GM19455 (cell line): ENCODE measurements around the gene UBA3.

ENCODE experiments used
- ATAC-seq: cut with Tn5 transposase; IDR thresholded peaks from one replicate; pipeline ENCODE4 v1.9.1; 2021; ENCODE audit not compliant: unreplicated experiment

UBA3 gene

GRCh38 chr3:69102384-69102783, 22.2 kb upstream of the UBA3 start:
- no peak for ATAC-seq

GRCh38 chr3:69099576-69099975, 19.4 kb upstream of the UBA3 start:
- ATAC-seq, result no peak

GRCh38 chr3:69097407-69098086, 17.4 kb upstream of the UBA3 start:
- ATAC-seq, result no peak

- ATAC-seq, result no peak
These were observed 16.1 kb upstream of the UBA3 start for GRCh38 chr3:69096299-69096698.

- no peak for ATAC-seq
These were observed 15.5 kb upstream of the UBA3 start for GRCh38 chr3:69095636-69096035.

- ATAC-seq, result no peak
These were observed 14.5 kb upstream of the UBA3 start for GRCh38 chr3:69094467-69095205.

- peak; percentile 73 for ATAC-seq
These were observed 11.9 kb upstream of the UBA3 start for GRCh38 chr3:69092030-69092516.

GRCh38 chr3:69091389-69092029, 11.3 kb upstream of the UBA3 start:
- ATAC-seq, result no peak

GRCh38 chr3:69090021-69090420, 9.9 kb upstream of the UBA3 start:
- ATAC-seq, result no peak

- no peak for ATAC-seq
These were observed 7.9 kb upstream of the UBA3 start for GRCh38 chr3:69088063-69088462.

GRCh38 chr3:69087030-69087791, 7.0 kb upstream of the UBA3 start:
- ATAC-seq, result no peak

GRCh38 chr3:69085833-69086722, 5.9 kb upstream of the UBA3 start:
- ATAC-seq, result no peak

GRCh38 chr3:69085168-69085832, 5.1 kb upstream of the UBA3 start:
- ATAC-seq, result no peak

GRCh38 chr3:69084326-69085167, 4.4 kb upstream of the UBA3 start, which contains the start of gene ARL6IP5:
TSS of gene ARL6IP5 (plus strand) at chr3:69084937. CDS start at chr3:69085048, 111 bp downstream.
- peak; percentile 52 for ATAC-seq

GRCh38 chr3:69082805-69083204, 2.6 kb upstream of the UBA3 start:
- peak; percentile 42 for ATAC-seq

- no peak for ATAC-seq
These were observed 2.2 kb upstream of the UBA3 start for GRCh38 chr3:69082361-69082760.

GRCh38 chr3:69081583-69082262, 1.6 kb upstream of the UBA3 start:
- no peak for ATAC-seq
